Suprapubic skin (tissue), 4 donors: ENCODE measurements around the gene NTMT1.

Source experiments
- EP300 ChIP-seq: sonication (generic); formaldehyde crosslinking; IDR thresholded peaks from one replicate; pipeline ENCODE4 v1.6.1; 2017; ENCODE audit warnings: antibody characterized with exemption
- POLR2A ChIP-seq, 2 donors: fragments of 450-650 bp; IDR thresholded peaks; one replicate each; pipeline ENCODE4 v1.6.1; 2017; ENCODE audit warnings: antibody characterized with exemption in 2 of 2, mild to moderate bottlenecking in 2 of 2, moderate library complexity in 2 of 2
- POLR2AphosphoS5 ChIP-seq, 3 donors: sonication (generic); formaldehyde crosslinking; IDR thresholded peaks; one replicate each; pipeline ENCODE4 v1.6.1; 2017; ENCODE audit warnings: antibody characterized with exemption in 3 of 3
- TF ChIP-seq, protein P1 (sequence below), 2 donors: fragments of 200-600 bp in 1 of 2; fragments of 450-650 bp in 1 of 2; sonication (generic) in 1 of 2; IDR thresholded peaks; one replicate each; pipeline ENCODE4 v1.5.1; 2016 to 2019; ENCODE audit warnings: antibody characterized with exemption in 2 of 2, mild to moderate bottlenecking in 1 of 2, moderate library complexity in 1 of 2

DNA sequence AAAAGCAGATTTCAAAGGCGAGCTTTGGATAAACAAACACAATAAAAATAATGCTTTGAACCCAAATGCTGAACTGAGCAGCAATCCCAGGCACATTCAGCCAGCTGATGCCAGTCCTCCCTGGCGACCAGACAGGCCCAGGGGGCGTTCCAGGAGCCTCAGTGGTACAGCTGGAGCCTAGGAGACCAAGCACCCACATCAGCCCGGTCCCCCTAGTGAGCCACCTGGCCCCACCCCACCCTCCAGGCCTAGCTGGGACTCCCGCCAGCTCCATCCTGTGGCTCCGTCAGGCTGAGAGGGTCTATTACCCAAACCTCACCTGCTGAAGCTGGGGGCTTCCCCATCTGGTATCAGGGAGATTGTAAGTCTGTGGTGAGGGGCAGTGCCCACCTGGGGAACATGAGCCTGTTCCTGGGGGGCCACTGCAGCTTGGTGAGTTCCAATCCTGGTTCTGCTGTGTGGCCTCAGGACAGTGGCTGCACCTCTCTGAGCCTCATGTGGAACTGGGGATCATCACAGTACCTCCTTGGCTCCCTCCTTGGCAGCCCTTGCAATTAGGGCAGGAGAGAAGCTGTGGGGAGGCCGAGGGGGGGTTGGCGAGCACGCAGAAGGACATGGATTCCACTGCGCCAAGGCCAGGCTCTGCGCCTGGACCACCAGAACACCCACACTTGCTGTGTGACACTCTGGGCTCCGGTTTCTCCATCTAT lies 21.8 kb upstream of the NTMT1 start:
- no peak for TF ChIP-seq POLR2A (IDR thresholded peaks at IDR 0.05)
- no peak for TF ChIP-seq EP300
- TF ChIP-seq, protein P1, sequence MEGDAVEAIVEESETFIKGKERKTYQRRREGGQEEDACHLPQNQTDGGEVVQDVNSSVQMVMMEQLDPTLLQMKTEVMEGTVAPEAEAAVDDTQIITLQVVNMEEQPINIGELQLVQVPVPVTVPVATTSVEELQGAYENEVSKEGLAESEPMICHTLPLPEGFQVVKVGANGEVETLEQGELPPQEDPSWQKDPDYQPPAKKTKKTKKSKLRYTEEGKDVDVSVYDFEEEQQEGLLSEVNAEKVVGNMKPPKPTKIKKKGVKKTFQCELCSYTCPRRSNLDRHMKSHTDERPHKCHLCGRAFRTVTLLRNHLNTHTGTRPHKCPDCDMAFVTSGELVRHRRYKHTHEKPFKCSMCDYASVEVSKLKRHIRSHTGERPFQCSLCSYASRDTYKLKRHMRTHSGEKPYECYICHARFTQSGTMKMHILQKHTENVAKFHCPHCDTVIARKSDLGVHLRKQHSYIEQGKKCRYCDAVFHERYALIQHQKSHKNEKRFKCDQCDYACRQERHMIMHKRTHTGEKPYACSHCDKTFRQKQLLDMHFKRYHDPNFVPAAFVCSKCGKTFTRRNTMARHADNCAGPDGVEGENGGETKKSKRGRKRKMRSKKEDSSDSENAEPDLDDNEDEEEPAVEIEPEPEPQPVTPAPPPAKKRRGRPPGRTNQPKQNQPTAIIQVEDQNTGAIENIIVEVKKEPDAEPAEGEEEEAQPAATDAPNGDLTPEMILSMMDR (IDR thresholded peaks at IDR 0.05), result no peak
- no peak for TF ChIP-seq POLR2AphosphoS5 (IDR thresholded peaks at IDR 0.05)
